Measurements from ENCODE around the gene CNPY4.
"Not testable (repeated sequence)": the region's sequence is repeated elsewhere in the genome, so short reads cannot be mapped to it uniquely, and the experiment has no call there.

The CNPY4 gene

DNA sequence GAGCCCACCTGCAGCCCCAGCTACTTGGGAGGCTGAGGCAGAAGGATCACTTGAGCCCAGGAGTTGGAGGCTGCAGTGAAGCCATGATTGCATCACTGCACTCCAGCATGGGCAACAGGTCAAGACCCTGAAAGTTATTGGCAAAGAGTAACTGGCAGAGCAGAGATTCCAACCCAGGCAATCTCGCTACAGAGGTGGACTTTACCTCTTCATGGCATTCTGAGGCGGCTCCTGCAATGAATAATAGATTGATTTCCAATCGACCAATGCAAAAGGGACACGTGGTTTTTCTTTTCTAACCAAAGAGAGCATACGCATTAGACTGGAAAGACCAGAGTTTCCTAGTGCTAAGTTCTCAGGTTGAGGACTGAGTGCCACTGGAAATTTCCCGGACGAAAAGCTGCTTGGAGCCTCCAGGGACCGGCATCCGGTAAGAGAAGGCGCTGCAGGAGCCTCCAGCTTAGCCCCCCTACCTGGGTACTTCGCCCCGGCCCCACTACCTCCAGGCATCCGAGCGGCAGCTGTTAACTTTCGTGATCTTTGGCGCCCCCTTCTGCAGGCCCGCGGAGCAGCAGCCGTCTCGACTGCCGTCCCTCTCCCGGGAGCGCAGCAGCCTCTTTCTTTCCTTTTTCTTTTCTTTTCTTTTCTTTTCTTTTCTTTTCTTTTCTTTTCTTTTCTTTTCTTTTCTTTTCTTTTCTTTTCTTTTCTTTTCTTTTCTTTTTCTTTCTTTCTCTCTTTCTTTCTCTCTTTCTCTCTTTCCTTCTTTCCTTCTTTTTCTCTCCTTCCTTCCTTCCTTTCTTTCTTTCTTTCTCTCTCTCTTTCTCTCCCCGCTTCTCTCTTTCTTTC lies 11.4 kb downstream of the CNPY4 start:
- no peak overlapping the region for H3K27ac Mint-ChIP-seq
- H3K27me3 Mint-ChIP-seq: peaks cover 28% of the 10 kb centered on the region
- intact Hi-C loops (cut with micrococcal nuclease): no loop called here
- peaks cover 27% of the 10 kb centered on the region for H3K4me1 Mint-ChIP-seq (ENCODE audit: low read depth)
- no peaks in the 10 kb centered on the region for H3K9me3 Mint-ChIP-seq
- H3K36me3 Mint-ChIP-seq (ENCODE audit: low read depth): peaks cover 11% of the 10 kb centered on the region
- H3K4me3 Mint-ChIP-seq: no peak overlapping the region

GRCh38 chr7:100132126-100132525 lies 12.7 kb downstream of the CNPY4 start:
- peaks cover 28% of the 10 kb centered on the region for H3K27me3 Mint-ChIP-seq
- no peak overlapping the region for H3K27ac Mint-ChIP-seq

GRCh38 chr7:100132697-100133151 lies 13.3 kb downstream of the CNPY4 start:
- Mint-ChIP-seq H3K36me3 (ENCODE audit: low read depth) (no peaks in the 10 kb centered on the region), H3K4me3 (no peak overlapping the region), H3K4me1 (ENCODE audit: low read depth) (peaks cover 22% of the 10 kb centered on the region), H3K9me3 (no peaks in the 10 kb centered on the region), H3K27me3 (peaks cover 28% of the 10 kb centered on the region), H3K27ac (no peak overlapping the region)
- intact Hi-C loops (cut with micrococcal nuclease): loop anchor here (1.0 kb wide), 2 partner anchors 85 to 138 kb away; no protein-coding TSS in a partner anchor

More at GRCh38 chr7:100132126-100132525, 12.7 kb downstream of the CNPY4 start:
- no peaks in the 10 kb centered on the region for H3K9me3 Mint-ChIP-seq
- intact Hi-C loops (cut with micrococcal nuclease): loop anchor here (1.0 kb wide), 1 partner anchor 138 kb away; no protein-coding TSS in a partner anchor
- no peak overlapping the region for H3K4me3 Mint-ChIP-seq
- H3K36me3 Mint-ChIP-seq (ENCODE audit: low read depth): peaks cover under 1% of the 10 kb centered on the region
- peaks cover 22% of the 10 kb centered on the region for H3K4me1 Mint-ChIP-seq (ENCODE audit: low read depth)

DNA sequence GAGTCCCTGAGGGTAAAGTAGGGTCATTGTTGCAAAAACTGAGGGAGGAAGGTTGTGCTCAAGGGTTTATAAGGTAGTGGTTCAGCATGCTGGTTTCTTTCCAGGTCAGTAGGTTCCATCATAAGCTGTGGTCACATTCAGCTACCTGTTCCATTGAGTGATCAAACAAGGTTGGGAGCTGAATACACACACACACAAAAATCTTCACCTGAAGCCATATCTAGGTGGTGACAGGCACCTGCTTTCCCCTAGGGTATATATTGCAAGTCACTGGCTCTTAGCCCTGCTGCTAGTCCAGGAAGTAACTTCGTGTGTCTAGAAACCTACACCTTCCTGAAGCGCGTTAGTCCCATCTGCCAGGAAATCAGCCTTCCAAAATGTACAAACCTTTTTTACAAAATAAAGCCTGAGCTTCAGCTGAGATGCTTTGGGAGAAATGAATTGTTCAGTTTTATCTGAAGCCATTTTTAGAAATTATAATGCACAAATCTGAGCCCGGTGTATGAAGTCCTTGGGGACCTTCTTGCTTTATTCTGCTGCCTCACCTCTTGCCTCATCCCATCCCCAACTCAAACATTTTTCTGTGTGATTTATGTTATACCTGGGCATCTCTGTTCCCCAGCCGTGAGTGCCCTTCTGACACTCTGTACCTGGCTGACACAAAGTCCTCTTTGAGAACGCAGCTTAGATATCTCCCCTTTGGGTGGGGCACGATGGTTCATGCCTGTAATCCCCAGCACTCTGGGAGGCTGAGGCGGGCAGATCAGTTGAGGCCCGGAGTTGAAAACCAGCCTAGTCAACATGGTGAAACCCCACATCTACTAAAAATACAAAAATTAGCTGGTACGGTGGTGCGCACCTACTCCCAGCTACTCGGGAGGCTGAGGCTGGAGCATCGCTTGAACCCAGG lies 18.7 kb downstream of the CNPY4 start:
- Mint-ChIP-seq H3K9me3 (no peaks in the 10 kb centered on the region), H3K27me3 (peaks cover 8% of the 10 kb centered on the region), H3K36me3 (ENCODE audit: low read depth) (no peaks in the 10 kb centered on the region), H3K27ac (no peak overlapping the region), H3K4me1 (ENCODE audit: low read depth) (peaks cover 25% of the 10 kb centered on the region), H3K4me3 (no peak overlapping the region)
- intact Hi-C loops (cut with micrococcal nuclease): no loop called here

DNA sequence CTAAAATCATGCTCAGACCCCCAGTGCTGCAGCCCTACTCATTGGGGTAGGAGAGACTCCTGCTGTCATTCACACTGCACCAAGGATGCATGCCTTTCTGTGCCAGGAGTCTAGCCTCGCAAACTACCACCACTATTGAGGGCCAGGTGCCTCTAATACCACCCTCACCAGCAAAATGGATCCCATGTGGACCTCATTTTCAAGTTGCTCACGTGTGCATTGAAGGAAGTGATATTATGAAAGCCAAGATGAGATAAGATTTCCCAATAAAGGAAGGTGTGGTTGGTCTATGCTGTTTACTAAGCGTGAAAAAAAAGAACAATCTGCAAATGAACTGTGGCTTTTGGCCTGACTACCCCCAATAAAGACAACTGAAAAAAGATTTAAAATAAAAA lies 22.1 kb downstream of the CNPY4 start:
- Mint-ChIP-seq H3K4me3 (no peak overlapping the region), H3K36me3 (ENCODE audit: low read depth) (no peaks in the 10 kb centered on the region), H3K27ac (peak overlapping the region; percentile 56), H3K9me3 (no peaks in the 10 kb centered on the region), H3K4me1 (ENCODE audit: low read depth) (peaks cover 25% of the 10 kb centered on the region), H3K27me3 (no peaks in the 10 kb centered on the region)
- intact Hi-C loops (cut with micrococcal nuclease): no loop called here

DNA sequence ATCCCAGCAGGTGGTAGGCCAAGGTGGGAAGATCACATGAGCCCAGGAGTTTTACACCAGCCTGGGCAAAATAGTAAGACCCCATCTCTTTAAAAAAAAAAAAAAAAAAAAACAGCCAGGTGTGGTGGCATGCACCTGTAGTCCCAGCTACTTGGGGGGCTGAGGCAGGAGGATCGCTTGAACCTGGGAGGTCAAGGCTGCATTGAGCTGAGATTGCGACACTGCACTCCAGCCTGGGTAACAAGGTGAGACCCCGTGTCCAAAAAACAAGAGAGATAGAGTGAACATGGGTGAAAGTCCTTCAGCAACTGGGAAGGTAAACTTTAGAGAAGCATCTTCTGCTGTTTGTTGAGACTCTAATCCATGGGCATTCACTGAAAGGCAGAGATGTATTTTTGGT lies 23.0 kb downstream of the CNPY4 start:
- Mint-ChIP-seq H3K27me3 (no peaks in the 10 kb centered on the region), H3K36me3 (ENCODE audit: low read depth) (no peaks in the 10 kb centered on the region), H3K4me3 (no peak overlapping the region), H3K27ac (no peak overlapping the region), H3K9me3 (no peaks in the 10 kb centered on the region), H3K4me1 (ENCODE audit: low read depth) (peaks cover 25% of the 10 kb centered on the region)
- intact Hi-C loops (cut with micrococcal nuclease): no loop called here

DNA sequence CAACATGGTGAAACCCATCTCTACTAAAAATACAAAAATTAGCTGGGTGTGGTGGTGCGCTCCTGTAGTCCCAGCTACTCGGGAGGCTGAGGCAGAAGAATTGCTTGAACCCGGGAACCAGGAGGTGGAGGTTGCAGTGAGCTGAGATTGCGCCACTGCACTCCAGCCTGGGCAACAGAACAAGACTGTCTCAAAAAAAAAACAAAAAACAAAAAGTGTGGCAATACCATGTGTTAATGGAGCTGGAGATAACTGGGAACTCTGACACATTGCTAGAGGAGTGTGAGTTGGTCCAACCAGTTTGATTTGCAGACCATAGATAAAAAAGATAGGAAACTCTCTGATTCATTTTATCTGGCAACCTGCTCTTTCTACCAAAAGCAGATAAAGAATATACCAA lies 26.9 kb downstream of the CNPY4 start:
- H3K27me3 Mint-ChIP-seq; H3K4me3 Mint-ChIP-seq; H3K27ac Mint-ChIP-seq; H3K9me3 Mint-ChIP-seq; intact Hi-C loops (cut with micrococcal nuclease): not testable (repeated sequence)
- peaks cover 26% of the 10 kb centered on the region for H3K36me3 Mint-ChIP-seq (ENCODE audit: low read depth)
- H3K4me1 Mint-ChIP-seq (ENCODE audit: low read depth): peaks cover 32% of the 10 kb centered on the region

GRCh38 chr7:100147278-100147677 lies 27.8 kb downstream of the CNPY4 start:
- Mint-ChIP-seq H3K27ac (no peak overlapping the region), H3K27me3 (no peaks in the 10 kb centered on the region), H3K4me1 (ENCODE audit: low read depth) (peaks cover 36% of the 10 kb centered on the region), H3K9me3 (no peaks in the 10 kb centered on the region), H3K4me3 (no peak overlapping the region), H3K36me3 (ENCODE audit: low read depth) (peaks cover 35% of the 10 kb centered on the region)
- intact Hi-C loops (cut with micrococcal nuclease): no loop called here

DNA sequence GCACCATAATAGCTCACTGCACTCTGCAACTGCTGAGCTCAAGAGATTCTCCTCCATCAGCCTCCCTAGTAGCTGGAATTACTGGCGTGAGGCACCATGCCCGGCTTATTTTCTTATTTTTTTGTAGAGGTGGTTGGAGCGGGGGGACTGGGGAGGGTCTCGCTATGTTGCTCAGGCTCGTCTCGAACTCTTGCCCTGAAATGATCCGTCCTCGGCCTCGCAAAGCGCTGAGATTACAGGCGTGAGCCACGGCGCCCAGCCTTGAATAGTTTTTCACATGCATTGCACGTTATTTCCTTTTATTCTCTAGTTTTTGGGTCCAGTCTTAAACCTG lies 28.8 kb downstream of the CNPY4 start:
- H3K9me3 Mint-ChIP-seq: no peaks in the 10 kb centered on the region
- peak overlapping the region; percentile 98 for H3K27ac Mint-ChIP-seq
- H3K27me3 Mint-ChIP-seq: no peaks in the 10 kb centered on the region
- peak overlapping the region; percentile 99 for H3K4me3 Mint-ChIP-seq
- intact Hi-C loops (cut with micrococcal nuclease): loop anchor here (1.0 kb wide), 2 partner anchors 10 to 29 kb away; partner anchors contain the start of genes GPC2, STAG3 and TRAPPC14
- H3K4me1 Mint-ChIP-seq (ENCODE audit: low read depth): peaks cover 45% of the 10 kb centered on the region
- peaks cover 45% of the 10 kb centered on the region for H3K36me3 Mint-ChIP-seq (ENCODE audit: low read depth)

DNA sequence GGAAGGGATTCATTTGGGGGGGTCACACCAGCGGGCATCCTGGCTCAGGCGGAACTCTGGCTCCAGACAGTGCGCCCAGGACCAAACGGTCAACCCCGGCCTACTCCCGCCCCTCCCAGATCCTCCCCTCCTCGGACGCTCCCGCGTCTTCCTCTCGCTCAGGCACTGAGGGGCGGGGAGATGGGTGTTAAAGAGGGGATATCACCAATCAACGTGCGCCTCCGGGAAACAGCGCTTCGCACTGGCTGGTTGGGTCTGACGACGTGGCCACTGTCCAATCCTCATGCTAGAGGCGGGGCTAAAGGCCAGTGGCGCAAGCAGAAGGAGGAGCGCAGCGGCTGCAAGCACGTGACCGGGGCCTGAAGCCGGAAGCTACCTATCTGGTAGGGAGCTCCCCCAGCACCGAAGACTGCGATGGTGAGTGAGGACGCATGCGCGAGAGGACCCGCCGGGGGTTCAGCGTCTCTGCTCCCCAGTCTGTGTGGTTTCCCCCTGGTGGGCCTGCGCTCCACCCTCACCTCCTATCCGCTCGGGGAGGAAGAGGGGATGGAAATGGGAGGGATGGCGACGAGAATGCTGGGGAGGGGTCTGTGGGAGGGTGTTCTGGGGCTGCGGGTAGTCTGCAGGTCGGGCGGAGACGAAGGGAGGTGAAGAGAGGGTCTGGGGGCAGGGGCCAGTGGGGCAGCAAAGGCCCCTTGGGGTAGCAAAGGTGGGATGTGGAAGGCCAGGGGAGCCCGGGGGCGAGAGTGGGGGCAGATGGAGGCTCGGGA lies 29.3 kb downstream of the CNPY4 start, which contains the start of gene LAMTOR4:
Gene LAMTOR4 (plus strand): TSS at position 360 of the 770 bp plus-strand sequence. CDS start 55 bp downstream, at position 415.
- peaks cover 50% of the 10 kb centered on the region for H3K36me3 Mint-ChIP-seq (ENCODE audit: low read depth)
- peaks cover 51% of the 10 kb centered on the region for H3K4me1 Mint-ChIP-seq (ENCODE audit: low read depth)

DNA sequence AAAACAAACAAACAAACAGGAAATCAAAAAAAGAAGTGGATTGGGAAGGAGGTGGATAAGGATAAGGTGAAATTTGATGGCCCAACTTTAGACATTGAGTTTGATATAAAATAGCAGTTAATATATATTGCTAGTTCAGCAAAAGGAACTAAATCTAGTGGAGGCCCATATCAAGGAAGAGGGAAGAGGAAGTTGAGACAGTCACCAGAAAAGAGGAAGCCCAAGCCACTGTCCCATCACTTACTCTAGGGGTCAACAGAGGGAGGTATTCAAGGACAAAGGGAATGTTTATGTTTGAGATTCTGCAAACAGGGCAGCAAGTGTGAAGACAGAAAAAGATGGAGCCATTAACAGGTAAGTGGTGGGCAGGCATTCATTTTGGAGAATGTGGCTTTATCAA lies 33.0 kb downstream of the CNPY4 start:
- intact Hi-C loops (cut with micrococcal nuclease): no loop called here
- Mint-ChIP-seq H3K36me3 (ENCODE audit: low read depth) (peaks cover 87% of the 10 kb centered on the region), H3K27ac (peak overlapping the region; percentile 75), H3K4me3 (peak overlapping the region; percentile 34), H3K27me3 (no peaks in the 10 kb centered on the region), H3K9me3 (no peaks in the 10 kb centered on the region), H3K4me1 (ENCODE audit: low read depth) (peaks cover 86% of the 10 kb centered on the region)

More for the DNA sequence above, 29.3 kb downstream of the CNPY4 start, which contains the start of gene LAMTOR4:
- no peaks in the 10 kb centered on the region for H3K27me3 Mint-ChIP-seq
- intact Hi-C loops (cut with micrococcal nuclease): loop anchor here (1.0 kb wide), 2 partner anchors 10 to 29 kb away; partner anchors contain the start of genes GPC2, STAG3 and TRAPPC14
- peak within 1 kb of the TSS; percentile 99 for H3K4me3 Mint-ChIP-seq
- peak within 1 kb of the TSS; percentile 98 for H3K27ac Mint-ChIP-seq
- H3K9me3 Mint-ChIP-seq: no peaks in the 10 kb centered on the region

DNA sequence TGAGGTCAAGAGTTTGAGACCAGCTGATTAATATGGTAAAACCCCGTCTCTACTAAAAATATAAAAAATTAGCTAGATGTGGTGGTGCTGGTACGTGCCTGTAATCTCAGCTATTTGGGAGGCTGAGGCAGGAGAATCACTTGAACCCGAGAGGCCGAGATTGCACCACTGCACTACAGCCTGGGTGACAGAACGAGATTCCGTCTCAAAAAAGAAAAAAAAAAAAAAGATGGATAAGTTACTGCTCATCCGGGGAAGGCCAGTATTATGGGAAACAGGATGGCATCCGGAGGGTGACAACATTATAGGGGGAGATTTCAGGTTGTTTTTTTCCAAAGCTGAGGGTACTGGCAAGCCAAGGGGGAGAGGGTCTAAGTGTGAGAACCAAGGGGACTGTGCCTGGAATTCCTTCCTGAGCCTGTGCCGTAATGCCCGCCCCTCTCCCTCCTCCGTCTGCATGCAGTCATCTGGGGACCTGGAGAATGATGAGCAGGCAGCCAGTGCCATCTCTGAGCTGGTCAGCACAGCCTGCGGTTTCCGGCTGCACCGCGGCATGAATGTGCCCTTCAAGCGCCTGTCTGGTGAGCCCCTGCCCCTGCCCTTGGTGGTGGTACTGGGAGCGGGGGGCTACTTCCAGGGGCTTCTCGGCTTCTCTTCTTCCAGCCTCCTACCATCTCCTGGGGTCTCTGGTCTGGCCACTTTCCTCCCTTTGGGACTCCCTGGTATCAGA lies 33.7 kb downstream of the CNPY4 start:
- no peak overlapping the region for H3K4me3 Mint-ChIP-seq
- H3K27me3 Mint-ChIP-seq: no peaks in the 10 kb centered on the region
- H3K36me3 Mint-ChIP-seq (ENCODE audit: low read depth): peaks cover 92% of the 10 kb centered on the region
- H3K9me3 Mint-ChIP-seq: no peaks in the 10 kb centered on the region
- H3K4me1 Mint-ChIP-seq (ENCODE audit: low read depth): peaks cover 90% of the 10 kb centered on the region
- H3K27ac Mint-ChIP-seq: peak overlapping the region; percentile 75
- intact Hi-C loops (cut with micrococcal nuclease): no loop called here
